MM.1S (cell line): ENCODE data around the gene CREB3L2.

Experiments used
- DNase-seq: peaks from one replicate; pipeline ENCODE4 v3.0.0-alpha.2; 2015
- H2AFZ ChIP-seq: fragments of 300-600 bp; sonication (generic); 2 replicates; pipeline ENCODE4 v1.6.0; 2016; ENCODE audit warnings: antibody characterized with exemption, low read length
- H3F3A ChIP-seq: fragments of 300-600 bp; sonication (generic); 2 replicates; pipeline ENCODE4 v1.6.1; 2016; ENCODE audit warnings: mild to moderate bottlenecking, antibody characterized with exemption, low read length, moderate library complexity, mixed read lengths; ENCODE audit not compliant: insufficient read depth
- H3K27ac ChIP-seq: fragments of 300-600 bp; sonication (generic); 2 replicates; pipeline ENCODE4 v1.5.1; 2016; ENCODE audit warnings: mild to moderate bottlenecking, low read length
- H3K27me3 ChIP-seq: fragments of 300-600 bp; sonication (generic); replicated peaks from 2 replicates; pipeline ENCODE4 v1.6.0; 2016; ENCODE audit warnings: low read length; ENCODE audit not compliant: insufficient read depth
- H3K36me3 ChIP-seq: fragments of 300-600 bp; sonication (generic); replicated peaks from 2 replicates; pipeline ENCODE4 v1.6.1; 2016; ENCODE audit warnings: mild to moderate bottlenecking, low read length, mixed read lengths; ENCODE audit not compliant: insufficient read depth
- H3K4me1 ChIP-seq: fragments of 300-600 bp; sonication (generic); 2 replicates; pipeline ENCODE4 v1.6.1; 2016; ENCODE audit warnings: low read length, mixed read lengths
- H3K4me2 ChIP-seq: fragments of 300-600 bp; sonication (generic); 2 replicates; pipeline ENCODE4 v1.6.0; 2016; ENCODE audit warnings: low read depth, low read length
- H3K4me3 ChIP-seq: fragments of 300-600 bp; sonication (generic); 2 replicates; pipeline ENCODE4 v1.5.1; 2016; ENCODE audit warnings: low read length, mixed read lengths
- H3K79me2 ChIP-seq: fragments of 300-600 bp; sonication (generic); 2 replicates; pipeline ENCODE4 v1.6.1; 2016; ENCODE audit warnings: mixed run types, low read length, mixed read lengths
- H3K9ac ChIP-seq: fragments of 300-600 bp; sonication (generic); 2 replicates; pipeline ENCODE4 v1.6.1; 2016; ENCODE audit warnings: low read length, mixed read lengths
- H3K9me2 ChIP-seq: fragments of 300-600 bp; sonication (generic); replicated peaks from 2 replicates; pipeline ENCODE4 v1.6.1; 2016; ENCODE audit warnings: mild to moderate bottlenecking, low read length, mixed read lengths; ENCODE audit not compliant: insufficient read depth
- H3K9me3 ChIP-seq: fragments of 300-600 bp; sonication (generic); replicated peaks from 2 replicates; pipeline ENCODE4 v1.6.1; 2016; ENCODE audit warnings: mild to moderate bottlenecking, low read length, mixed read lengths; ENCODE audit not compliant: insufficient read depth
- H4K20me1 ChIP-seq: fragments of 300-600 bp; sonication (generic); 2 replicates; pipeline ENCODE4 v1.6.1; 2016; ENCODE audit warnings: mild to moderate bottlenecking, low read length, moderate library complexity, mixed read lengths; ENCODE audit not compliant: insufficient read depth
- CTCF ChIP-seq: fragments of 300-600 bp; sonication (generic); IDR thresholded peaks from 2 replicates; pipeline ENCODE4 v1.5.1; 2016; ENCODE audit warnings: antibody characterized with exemption, low read length, mixed read lengths
- EZH2 ChIP-seq: fragments of 300-600 bp; sonication (generic); optimal IDR thresholded peaks from 2 replicates; pipeline ENCODE3; 2017; ENCODE audit warnings: low read depth, mild to moderate bottlenecking, antibody characterized with exemption, low read length, mixed read lengths
- EZH2phosphoT487 ChIP-seq: fragments of 300-600 bp; sonication (generic); IDR thresholded peaks from 2 replicates; pipeline ENCODE4 v1.6.1; 2018; ENCODE audit warnings: antibody characterized with exemption, low read length

CREB3L2 gene

DNA sequence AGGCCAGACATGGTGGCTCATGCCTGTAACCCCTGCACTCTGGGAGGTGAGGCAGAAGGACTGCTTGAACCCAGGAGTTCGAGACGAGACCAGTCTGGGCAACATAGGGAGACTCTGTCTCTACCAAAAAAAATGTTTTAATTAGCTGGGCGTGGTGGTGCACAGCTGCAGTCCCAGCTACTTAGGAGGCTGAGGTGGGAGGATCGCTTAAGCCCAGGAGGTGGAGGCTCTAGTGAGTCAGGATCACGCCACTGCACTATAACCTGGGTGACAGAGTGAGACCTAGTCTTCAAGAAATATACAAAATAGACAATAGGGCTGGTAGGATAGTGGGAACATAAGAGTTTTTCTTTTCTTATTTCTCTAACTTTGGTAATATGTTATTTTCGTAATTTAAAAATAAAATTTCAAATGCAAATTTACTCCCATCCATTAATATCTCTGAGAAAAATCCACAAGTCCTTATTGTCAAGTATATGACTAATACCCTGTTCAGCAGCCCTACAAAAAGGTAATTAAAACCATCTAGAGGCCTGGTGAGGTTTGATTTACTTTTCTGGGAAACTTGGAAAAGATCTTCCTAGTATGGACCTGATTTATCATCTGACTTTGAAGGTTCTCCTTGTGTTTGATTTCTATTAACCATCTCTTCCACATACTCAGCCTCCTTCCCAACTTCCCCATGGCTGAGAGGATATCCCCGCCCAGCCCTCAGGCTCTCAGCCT lies 50.0 kb downstream of the CREB3L2 start:
- Histone ChIP-seq H3F3A (no peaks in the 10 kb centered on the region), H3K4me3 (no peak overlapping the region), H3K27ac (no peak overlapping the region), H3K9me3 (no peaks in the 10 kb centered on the region), H3K4me2 (no peak overlapping the region), H3K9me2 (no peaks in the 10 kb centered on the region), H3K36me3 (no peaks in the 10 kb centered on the region), H4K20me1 (no peaks in the 10 kb centered on the region; the same call in none of the 2 replicates), H3K27me3 (no peaks in the 10 kb centered on the region), H3K9ac (no peak overlapping the region), H3K79me2 (peaks cover 100% of the 10 kb centered on the region), H2AFZ (no peak overlapping the region), H3K4me1 (no peaks in the 10 kb centered on the region)
- DNase-seq: no peak
- no peak for TF ChIP-seq EZH2
- no peak for TF ChIP-seq EZH2phosphoT487
- TF ChIP-seq CTCF: no peak

GRCh38 chr7:137950967-137951366 lies 50.9 kb downstream of the CREB3L2 start:
- TF ChIP-seq CTCF (no peak), EZH2phosphoT487 (no peak), EZH2 (no peak)
- no peaks in the 10 kb centered on the region for H3K36me3 ChIP-seq
- H2AFZ ChIP-seq: no peak overlapping the region
- H3K9ac ChIP-seq: no peak overlapping the region
- no peak overlapping the region for H3K4me3 ChIP-seq
- no peaks in the 10 kb centered on the region for H3K27me3 ChIP-seq
- H3K79me2 ChIP-seq: peaks cover 95% of the 10 kb centered on the region
- no peaks in the 10 kb centered on the region; the same call in none of the 2 replicates for H4K20me1 ChIP-seq
- no peak overlapping the region for H3K4me2 ChIP-seq
- no peaks in the 10 kb centered on the region for H3K9me2 ChIP-seq
- no peak overlapping the region for H3K27ac ChIP-seq
- no peaks in the 10 kb centered on the region for H3K9me3 ChIP-seq
- no peaks in the 10 kb centered on the region for H3F3A ChIP-seq
- no peak for DNase-seq
- H3K4me1 ChIP-seq: no peaks in the 10 kb centered on the region

- TF ChIP-seq CTCF: no peak
- TF ChIP-seq EZH2phosphoT487: no peak
- no peak for TF ChIP-seq EZH2
- Histone ChIP-seq H2AFZ (no peak overlapping the region), H3K9me3 (no peaks in the 10 kb centered on the region), H3F3A (no peaks in the 10 kb centered on the region), H3K27me3 (no peaks in the 10 kb centered on the region), H3K36me3 (no peaks in the 10 kb centered on the region), H3K4me3 (no peak overlapping the region), H3K4me1 (no peaks in the 10 kb centered on the region), H3K79me2 (peaks cover 95% of the 10 kb centered on the region), H3K9ac (no peak overlapping the region), H3K9me2 (no peaks in the 10 kb centered on the region), H4K20me1 (no peaks in the 10 kb centered on the region; the same call in none of the 2 replicates), H3K27ac (no peak overlapping the region), H3K4me2 (no peak overlapping the region)
- DNase-seq: no peak
These were observed 51.6 kb downstream of the CREB3L2 start for GRCh38 chr7:137950263-137950621.
